B cell (primary cell): ENCODE data around the gene MRPL55. TPM values are rescaled to one million over a fixed set of nuclear protein-coding genes. Genes with fewer than 3 reads are reported as not detected.

Source experiments
- ATAC-seq: fragments of 200-7000 bp; cut with Tn5 transposase; one replicate; pipeline ENCODE4 v1.10.0; 2021; ENCODE audit warnings: low read depth, mild to moderate bottlenecking, moderate number of reproducible peaks, moderate library complexity
- CTCF ChIA-PET: fragments of 350-600 bp; sonication (Branson Sonifier 250); formaldehyde crosslinking; loops from one replicate; lab custom pipeline; 2021; ENCODE audit warnings: antibody characterized with exemption, inconsistent platforms; lab: Charles Lee
- POLR2A ChIA-PET: fragments of 350-600 bp; sonication (Branson Sonifier 250); formaldehyde crosslinking; loops from one replicate; lab custom pipeline; 2021; ENCODE audit warnings: antibody characterized with exemption; lab: Charles Lee
- DNase-seq: peaks from one replicate; pipeline ENCODE4 v3.0.0; 2013
- H2AFZ ChIP-seq: 2 replicates; pipeline ENCODE4 v1.6.1; 2012; ENCODE audit warnings: mild to moderate bottlenecking, low read depth, low read length; ENCODE audit not compliant: insufficient read depth, poor library complexity, severe bottlenecking
- H3K27ac ChIP-seq, 2 donors: 1 replicate in 1 of 2; 2 replicates in 1 of 2; pipeline ENCODE4 v1.5.1; 2012 to 2013; ENCODE audit warnings: low read length in 2 of 2, mild to moderate bottlenecking in 2 of 2, moderate library complexity in 1 of 2
- H3K27me3 ChIP-seq, 4 experiments: fragments of 200-600 bp in 1 of 4; sonication (generic) in 1 of 4; replicated peaks in 1 of 4; 1 replicate in 2 of 4; 2 replicates in 2 of 4; pipeline versions ENCODE4 v1.6.1 to v1.7.0; 2013 to 2016; ENCODE audit warnings: low read length in 3 of 4, mild to moderate bottlenecking in 2 of 4, mixed read lengths in 1 of 4, moderate library complexity in 1 of 4; ENCODE audit not compliant: insufficient read depth in 4 of 4, control insufficient read depth in 3 of 4; ENCODE audit errors: control extremely low read depth in 1 of 4
- H3K36me3 ChIP-seq, 2 experiments: replicated peaks in 1 of 2; 1 replicate in 1 of 2; 2 replicates in 1 of 2; pipeline versions ENCODE4 v1.6.1 to v1.7.1; 2013; ENCODE audit warnings: low read length in 1 of 2; ENCODE audit not compliant: insufficient read depth in 2 of 2, control insufficient read depth in 1 of 2; ENCODE audit errors: control extremely low read depth in 1 of 2, extremely low read depth in 1 of 2
- H3K4me1 ChIP-seq, 2 donors: fragments of 200-600 bp in 1 of 2; sonication (generic) in 1 of 2; 1 replicate in 1 of 2; 2 replicates in 1 of 2; pipeline versions ENCODE4 v1.5.1 to v1.6.1; 2013 to 2017; ENCODE audit warnings: low read length in 2 of 2; ENCODE audit not compliant: control insufficient read depth in 2 of 2, insufficient read depth in 2 of 2
- H3K4me2 ChIP-seq: replicated peaks from 2 replicates; pipeline ENCODE3; 2012; ENCODE audit warnings: mild to moderate bottlenecking, low read depth, low read length; ENCODE audit not compliant: poor library complexity, severe bottlenecking
- H3K4me3 ChIP-seq, 5 experiments: fragments of 200-600 bp in 1 of 5; sonication (generic) in 1 of 5; 1 replicate in 3 of 5; 2 replicates in 2 of 5; pipeline versions ENCODE4 v1.5.1 to v1.7.0; 2011 to 2016; ENCODE audit warnings: low read length in 4 of 5, mild to moderate bottlenecking in 4 of 5, low read depth in 2 of 5, control low read depth in 1 of 5, moderate library complexity in 1 of 5; ENCODE audit not compliant: insufficient read depth in 1 of 5; ENCODE audit errors: control extremely low read depth in 1 of 5, extremely low read depth in 1 of 5
- H3K79me2 ChIP-seq: fragments of 200-600 bp; sonication (generic); one replicate; pipeline ENCODE4 v1.6.0; 2016; ENCODE audit warnings: low read length; ENCODE audit not compliant: control insufficient read depth, insufficient read depth
- H3K9ac ChIP-seq: fragments of 200-600 bp; sonication (generic); 2 replicates; pipeline ENCODE4 v1.6.1; 2017; ENCODE audit warnings: mild to moderate bottlenecking, low read length, moderate library complexity
- H3K9me3 ChIP-seq, 3 donors: one replicate each; pipeline versions ENCODE4 v1.6.1 to v1.7.1; 2013; ENCODE audit warnings: low read length in 2 of 3; ENCODE audit not compliant: control insufficient read depth in 2 of 3, insufficient read depth in 1 of 3; ENCODE audit errors: control extremely low read depth in 1 of 3
- H4K20me1 ChIP-seq: 2 replicates; pipeline ENCODE4 v1.6.0; 2012; ENCODE audit warnings: mild to moderate bottlenecking, low read length; ENCODE audit not compliant: insufficient read depth, control insufficient read depth, poor library complexity, severe bottlenecking
- H3K27ac Mint-ChIP-seq: one replicate; pipeline ENCODE4 v1.8.0; 2021; ENCODE audit warnings: mixed read lengths
- H3K27me3 Mint-ChIP-seq: one replicate; pipeline ENCODE4 v1.8.0; 2021; ENCODE audit warnings: mixed read lengths
- H3K4me1 Mint-ChIP-seq: one replicate; pipeline ENCODE4 v1.8.0; 2021; ENCODE audit warnings: mixed read lengths
- H3K4me3 Mint-ChIP-seq: one replicate; pipeline ENCODE4 v1.8.0; 2021; ENCODE audit warnings: mixed read lengths
- H3K9me3 Mint-ChIP-seq: one replicate; pipeline ENCODE4 v1.8.0; 2022; ENCODE audit warnings: mixed read lengths; ENCODE audit not compliant: insufficient read depth
- CTCF ChIP-seq: fragments of 200-600 bp; IDR thresholded peaks from one replicate; pipeline ENCODE4 v1.8.0; 2022; ENCODE audit warnings: antibody characterized with exemption, mild to moderate bottlenecking
- EZH2 ChIP-seq: IDR thresholded peaks from 2 replicates; pipeline ENCODE4 v1.6.1; 2012; ENCODE audit warnings: borderline replicate concordance, low read depth, mild to moderate bottlenecking, moderate library complexity, low read length; ENCODE audit not compliant: insufficient read depth, poor library complexity, severe bottlenecking
- WGBS: methylation state at CpG from one replicate; pipeline ENCODE4 v1.1.5; 2013; ENCODE audit warnings: missing lambda C conversion rate; ENCODE audit not compliant: insufficient coverage; 5-methylcytosine and 5-hydroxymethylcytosine counted together
- intact Hi-C: fragments of 100-400 bp; cut with micrococcal nuclease; formaldehyde crosslinking; loops from one replicate; pipeline ENCODE4 v1.10.0; 2022
- polyA plus RNA-seq: library from polyadenylated mRNA; depleted of rRNA; stranded (reverse); fragments of >200 nt; gene quantifications from 2 replicates; pipeline ENCODE4 v1.2.3, GENCODE V29; 2012
- total RNA-seq, 2 donors: library from RNA; stranded (reverse); fragments of 120-200 nt in 1 of 2; gene quantifications; 1 replicate in 1 of 2; 2 replicates in 1 of 2; pipeline versions ENCODE4 v1.2.3 to v1.2.4, GENCODE V29; 2013 to 2022

MRPL55 gene
- total and polyA plus RNA-seq, 2 donors (not counting 1 experiment from before 2014, with no cell fraction given): 38.9 to 297 TPM

- ATAC-seq (no peak), DNase-seq (no peak)
- no peaks in the 10 kb centered on the region for H3K79me2 ChIP-seq
- H3K9me3 ChIP-seq: no peaks in the 10 kb centered on the region
- no peak overlapping the region for H3K4me3 ChIP-seq
- H3K27ac ChIP-seq: no peak overlapping the region
- no peak overlapping the region for H2AFZ ChIP-seq
- no peak overlapping the region for H3K9ac ChIP-seq
- POLR2A ChIA-PET: no interaction called here
- CTCF ChIA-PET: no interaction called here
- Mint-ChIP-seq H3K4me1 (peaks cover 4% of the 10 kb centered on the region), H3K9me3 (no peaks in the 10 kb centered on the region), H3K27ac (no peak overlapping the region), H3K27me3 (no peaks in the 10 kb centered on the region), H3K4me3 (no peak overlapping the region)
- WGBS: 66% methylated on average over 5 of the region's 5 CpGs
- intact Hi-C loops: no loop called here
- H3K27me3 ChIP-seq: peaks cover 0 to 20% (median 3%) of the 10 kb centered on the region in 4 experiments
- TF ChIP-seq CTCF: no peak
- TF ChIP-seq EZH2: no peak
- no peaks in the 10 kb centered on the region for H3K4me1 ChIP-seq
- H3K36me3 ChIP-seq: no peaks in the 10 kb centered on the region
- H3K4me2 ChIP-seq: no peak overlapping the region
- H4K20me1 ChIP-seq: peaks cover 12% of the 10 kb centered on the region
Measured at GRCh38 chr1:228072658-228073043, 36.4 kb downstream of the MRPL55 start.

GRCh38 chr1:228071839-228072657, 37.1 kb downstream of the MRPL55 start:
- TF ChIP-seq EZH2 (no peak), CTCF (no peak)
- DNase-seq (no peak), ATAC-seq (no peak)
- H3K9me3 ChIP-seq: no peaks in the 10 kb centered on the region
- Mint-ChIP-seq H3K4me1 (peaks cover 2% of the 10 kb centered on the region), H3K27me3 (no peaks in the 10 kb centered on the region), H3K4me3 (no peak overlapping the region), H3K27ac (no peak overlapping the region), H3K9me3 (no peaks in the 10 kb centered on the region)
- H2AFZ ChIP-seq: no peak overlapping the region
- no peak overlapping the region for H3K4me3 ChIP-seq
- H3K9ac ChIP-seq: no peak overlapping the region
- H3K79me2 ChIP-seq: no peaks in the 10 kb centered on the region
- no peaks in the 10 kb centered on the region for H3K4me1 ChIP-seq
- H3K27ac ChIP-seq: no peak overlapping the region
- no peaks in the 10 kb centered on the region for H3K36me3 ChIP-seq
- CTCF ChIA-PET: no interaction called here
- intact Hi-C loops: no loop called here
- peaks cover 12% of the 10 kb centered on the region for H4K20me1 ChIP-seq
- WGBS: 70% methylated on average over 7 of the region's 7 CpGs
- H3K27me3 ChIP-seq: peaks cover 0 to 25% (median 3%) of the 10 kb centered on the region in 4 experiments
- H3K4me2 ChIP-seq: no peak overlapping the region
- POLR2A ChIA-PET: no interaction called here
